Adrenal gland (tissue), 5 donors: ENCODE measurements around the gene AMMECR1.

ENCODE experiments used
- CTCF ChIP-seq, 6 experiments: fragments of 450-650 bp in 4 of 6; fragments of 200-600 bp in 2 of 6; sonication (generic) in 1 of 6; IDR thresholded peaks; 1 replicate in 5 of 6; 2 replicates in 1 of 6; pipeline versions ENCODE4 v1.5.1 to v1.8.0; 2016 to 2021; ENCODE audit warnings: antibody characterized with exemption in 6 of 6, mild to moderate bottlenecking in 2 of 6, moderate library complexity in 1 of 6
- POLR2A ChIP-seq, 2 donors: fragments of 450-650 bp; IDR thresholded peaks; one replicate each; pipeline ENCODE4 v1.6.1; 2017; ENCODE audit warnings: antibody characterized with exemption in 2 of 2, mild to moderate bottlenecking in 2 of 2, moderate library complexity in 1 of 2
- donor health status: DM: no; HTN: no; CAD: no.

GRCh38 chrX:110145311-110145710, 172.6 kb downstream of the AMMECR1 start:
- TF ChIP-seq CTCF (IDR thresholded peaks at IDR 0.05) (no peak), POLR2A (IDR thresholded peaks at IDR 0.05) (no peak)
